ENCODE data around the gene GTF2F1. TPM values are rescaled to one million over a fixed set of nuclear protein-coding genes. Genes with fewer than 3 reads are reported as not detected.

GTF2F1 gene
- total and polyA plus RNA-seq, 2 experiments from 2014 or later, result 41.2 to 43.3 TPM

- H3F3A ChIP-seq (ENCODE audit: insufficient read depth), result no peaks in the 10 kb centered on the region; the same call in 1 of the 2 replicates
- DNase-seq, result peak; percentile 42
- H3K27ac ChIP-seq, result peak within 1 kb of the TSS; percentile 63
- H3K4me3 ChIP-seq, result peak within 1 kb of the TSS; percentile 100
- 1 to 2% methylated on average over 27 to 57 of the region's 114 CpGs for WGBS, 2 experiments (ENCODE audit: low coverage in 1 of 2, low lambda C conversion rate in 2 of 2, missing lambda C conversion rate in 2 of 2)
- in situ Hi-C loops (cut with MboI), result no loop called here
- H3K79me2 ChIP-seq (ENCODE audit: insufficient read depth), result peaks cover 48% of the 10 kb centered on the region
- H3K4me1 ChIP-seq (ENCODE audit: insufficient read depth), result peaks cover 12% of the 10 kb centered on the region
- peak within 1 kb of the TSS; percentile 99 for H3K4me2 ChIP-seq (ENCODE audit: unreplicated experiment)
- no peaks in the 10 kb centered on the region for H3K9me2 ChIP-seq (ENCODE audit: insufficient read depth)
- H3K36me3 ChIP-seq (ENCODE audit: low read depth), result peaks cover 12% of the 10 kb centered on the region; the same call in 1 of the 2 replicates
- H3K9me3 ChIP-seq (ENCODE audit: low read depth), result no peaks in the 10 kb centered on the region
- no peaks in the 10 kb centered on the region for H3K27me3 ChIP-seq (replicated peaks; ENCODE audit: insufficient read depth)
- H2AFZ ChIP-seq, result peak within 1 kb of the TSS; percentile 88
- H4K20me1 ChIP-seq (ENCODE audit: insufficient read depth), result peaks cover 11% of the 10 kb centered on the region
- H3K9ac ChIP-seq, result peak within 1 kb of the TSS; percentile 94
- no peak for TF ChIP-seq EZH2 (IDR thresholded peaks at IDR 0.05; ENCODE audit: insufficient read depth, poor library complexity, severe bottlenecking)
- no peak for TF ChIP-seq EZH2phosphoT487 (IDR thresholded peaks at IDR 0.05; ENCODE audit: insufficient read depth, low read depth)
Measured at GRCh38 chr19:6424195-6424938, 31.4 kb upstream of the GTF2F1 start, which contains the start of gene KHSRP. Gene KHSRP (minus strand): TSS chr19:6424811. CDS start chr19:6424701, 110 bp downstream.

DNA sequence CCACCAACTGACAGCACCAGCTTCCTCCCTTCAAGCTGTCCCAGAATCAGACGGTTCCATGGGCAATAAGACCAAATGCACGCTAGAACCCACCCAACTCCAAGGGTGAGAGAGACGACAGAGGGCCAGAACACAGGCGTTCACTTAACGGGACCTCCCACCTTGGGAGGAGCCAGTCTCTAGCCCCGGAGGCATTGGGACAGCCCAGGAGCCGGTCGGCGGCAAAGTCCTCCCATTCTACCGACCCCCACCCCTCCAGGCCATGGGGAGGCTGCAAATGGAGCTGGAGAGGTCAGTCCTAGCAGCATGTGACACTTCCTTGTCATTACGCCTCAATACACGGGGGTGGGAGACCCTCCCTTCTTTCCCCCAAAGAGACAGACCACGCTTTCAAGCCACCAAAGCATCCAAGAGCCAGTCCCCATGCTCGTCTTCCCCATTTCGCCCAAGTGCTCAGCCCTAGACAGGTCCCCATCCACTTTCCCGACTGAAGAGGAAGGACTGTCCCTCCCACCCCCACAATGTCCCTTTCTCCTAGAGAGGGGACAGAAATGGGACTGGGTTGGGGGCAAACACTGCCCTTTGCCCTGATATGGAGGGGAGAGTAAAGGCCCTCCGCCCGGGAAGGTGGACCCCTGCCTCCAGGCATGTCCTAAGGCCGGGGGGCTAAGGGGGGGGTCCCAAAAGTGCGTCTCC is 30.7 kb upstream of the GTF2F1 start:
- no peaks in the 10 kb centered on the region for H3K9me2 ChIP-seq (ENCODE audit: insufficient read depth)
- no peak for TF ChIP-seq EZH2phosphoT487 (IDR thresholded peaks at IDR 0.05; ENCODE audit: insufficient read depth, low read depth)
- TF ChIP-seq EZH2 (IDR thresholded peaks at IDR 0.05; ENCODE audit: insufficient read depth, poor library complexity, severe bottlenecking), result no peak
- H2AFZ ChIP-seq, result no peak overlapping the region
- H3K79me2 ChIP-seq (ENCODE audit: insufficient read depth), result peaks cover 55% of the 10 kb centered on the region
- peaks cover 11% of the 10 kb centered on the region for H4K20me1 ChIP-seq (ENCODE audit: insufficient read depth)
- H3K4me3 ChIP-seq, result peak overlapping the region; percentile 100
- peak overlapping the region; percentile 94 for H3K9ac ChIP-seq
- WGBS, 2 experiments (ENCODE audit: low coverage in 1 of 2, low lambda C conversion rate in 2 of 2, missing lambda C conversion rate in 2 of 2), result 1% methylated on average over 15 to 20 of the region's 20 CpGs
- H3K27ac ChIP-seq, result peak overlapping the region; percentile 52
- in situ Hi-C loops (cut with MboI), result no loop called here
- DNase-seq, result peak; percentile 81
- H3K27me3 ChIP-seq (replicated peaks; ENCODE audit: insufficient read depth), result no peaks in the 10 kb centered on the region
- H3K9me3 ChIP-seq (ENCODE audit: low read depth), result no peaks in the 10 kb centered on the region
- H3K36me3 ChIP-seq (ENCODE audit: low read depth), result peaks cover 12% of the 10 kb centered on the region; the same call in 1 of the 2 replicates
- no peaks in the 10 kb centered on the region; the same call in 1 of the 2 replicates for H3F3A ChIP-seq (ENCODE audit: insufficient read depth)
- H3K4me2 ChIP-seq (ENCODE audit: unreplicated experiment), result peak overlapping the region; percentile 99
- H3K4me1 ChIP-seq (ENCODE audit: insufficient read depth), result peaks cover 12% of the 10 kb centered on the region

GRCh38 chr19:6421075-6422014 is 28.4 kb upstream of the GTF2F1 start:
- DNase-seq, result no peak

More at GRCh38 chr19:6421075-6422014, 28.4 kb upstream of the GTF2F1 start:
- TF ChIP-seq EZH2phosphoT487 (IDR thresholded peaks at IDR 0.05; ENCODE audit: insufficient read depth, low read depth) (no peak), EZH2 (IDR thresholded peaks at IDR 0.05; ENCODE audit: insufficient read depth, poor library complexity, severe bottlenecking) (no peak)
- Histone ChIP-seq H3K9me2 (ENCODE audit: insufficient read depth) (no peaks in the 10 kb centered on the region), H3K4me1 (ENCODE audit: insufficient read depth) (peaks cover 12% of the 10 kb centered on the region), H3K9ac (peak overlapping the region; percentile 94), H3K27me3 (replicated peaks; ENCODE audit: insufficient read depth) (no peaks in the 10 kb centered on the region), H2AFZ (no peak overlapping the region), H3K4me3 (no peak overlapping the region), H4K20me1 (ENCODE audit: insufficient read depth) (peaks cover 11% of the 10 kb centered on the region), H3K9me3 (ENCODE audit: low read depth) (no peaks in the 10 kb centered on the region), H3K4me2 (ENCODE audit: unreplicated experiment) (no peak overlapping the region), H3K27ac (no peak overlapping the region), H3K36me3 (ENCODE audit: low read depth) (peaks cover 12% of the 10 kb centered on the region; the same call in 1 of the 2 replicates), H3F3A (ENCODE audit: insufficient read depth) (no peaks in the 10 kb centered on the region; the same call in 1 of the 2 replicates), H3K79me2 (ENCODE audit: insufficient read depth) (peaks cover 68% of the 10 kb centered on the region)
- 78 to 81% methylated on average over 19 to 20 of the region's 20 CpGs for WGBS, 2 experiments (ENCODE audit: low coverage in 1 of 2, low lambda C conversion rate in 2 of 2, missing lambda C conversion rate in 2 of 2)
- in situ Hi-C loops (cut with MboI), result no loop called here

Measured in GM23248 (cell line).